Body of pancreas (tissue), 4 donors: ENCODE measurements around the gene PLEKHG5. TPM values are rescaled to one million over a fixed set of nuclear protein-coding genes. Genes with fewer than 3 reads are reported as not detected.

ENCODE experiments used
- ATAC-seq: fragments of 150-250 bp; one replicate; pipeline ENCODE4 v1.9.1; 2016
- DNase-seq, 4 donors: peaks; one replicate each; pipeline ENCODE4 v3.0.0-alpha.2; 2019
- H3K27ac ChIP-seq, 4 donors: fragments of 200-600 bp; sonication (generic); 1 replicate in 3 of 4; 2 replicates in 1 of 4; pipeline versions ENCODE4 v1.5.1 to v1.6.1; 2016 to 2019; ENCODE audit warnings: mild to moderate bottlenecking in 1 of 4, mixed read lengths in 1 of 4, moderate library complexity in 1 of 4
- H3K27me3 ChIP-seq, 2 donors: fragments of 200-600 bp; sonication (generic); one replicate each; pipeline ENCODE4 v1.6.0; 2016; ENCODE audit warnings: mild to moderate bottlenecking in 1 of 2
- H3K36me3 ChIP-seq, 2 donors: fragments of 200-600 bp; sonication (generic); replicated peaks in 1 of 2; 2 replicates each; pipeline ENCODE4 v1.5.1; 2016; ENCODE audit warnings: low read depth in 2 of 2; ENCODE audit not compliant: insufficient read depth in 1 of 2
- H3K4me1 ChIP-seq: fragments of 200-600 bp; sonication (generic); one replicate; pipeline ENCODE4 v1.6.0; 2016
- H3K4me3 ChIP-seq, 2 donors: fragments of 200-600 bp; sonication (generic); 1 replicate in 1 of 2; 2 replicates in 1 of 2; pipeline ENCODE4 v1.5.1; 2016 to 2019
- H3K9me3 ChIP-seq, 3 donors: fragments of 200-600 bp; sonication (generic); 1 replicate in 2 of 3; 2 replicates in 1 of 3; pipeline ENCODE4 v1.5.1; 2016
- POLR2A ChIP-seq, 3 donors: fragments of 450-650 bp; IDR thresholded peaks; one replicate each; pipeline ENCODE4 v1.6.1; 2016; ENCODE audit warnings: antibody characterized with exemption in 3 of 3, mild to moderate bottlenecking in 2 of 3
- WGBS, 2 donors: methylation state at CpG; one replicate each; pipeline ENCODE4 v1.1.5; 2017; 5-methylcytosine and 5-hydroxymethylcytosine counted together
- intact Hi-C: fragments of 100-400 bp; cut with DNase I; formaldehyde crosslinking; loops from one replicate; pipeline ENCODE4 v1.15.1; 2023
- total RNA-seq, 2 donors: library from RNA; depleted of rRNA; stranded (reverse); fragments of >200 nt; gene quantifications; one replicate each; pipeline ENCODE4 v1.1.0, GENCODE V29; 2016
- TF ChIP-seq, protein P1 (sequence below), 7 experiments: fragments of 450-650 bp in 4 of 7; fragments of 200-600 bp in 3 of 7; sonication (generic) in 3 of 7; IDR thresholded peaks; one replicate each; pipeline ENCODE4 v1.5.1; 2016 to 2019; ENCODE audit warnings: antibody characterized with exemption in 7 of 7

The PLEKHG5 gene, protein sequence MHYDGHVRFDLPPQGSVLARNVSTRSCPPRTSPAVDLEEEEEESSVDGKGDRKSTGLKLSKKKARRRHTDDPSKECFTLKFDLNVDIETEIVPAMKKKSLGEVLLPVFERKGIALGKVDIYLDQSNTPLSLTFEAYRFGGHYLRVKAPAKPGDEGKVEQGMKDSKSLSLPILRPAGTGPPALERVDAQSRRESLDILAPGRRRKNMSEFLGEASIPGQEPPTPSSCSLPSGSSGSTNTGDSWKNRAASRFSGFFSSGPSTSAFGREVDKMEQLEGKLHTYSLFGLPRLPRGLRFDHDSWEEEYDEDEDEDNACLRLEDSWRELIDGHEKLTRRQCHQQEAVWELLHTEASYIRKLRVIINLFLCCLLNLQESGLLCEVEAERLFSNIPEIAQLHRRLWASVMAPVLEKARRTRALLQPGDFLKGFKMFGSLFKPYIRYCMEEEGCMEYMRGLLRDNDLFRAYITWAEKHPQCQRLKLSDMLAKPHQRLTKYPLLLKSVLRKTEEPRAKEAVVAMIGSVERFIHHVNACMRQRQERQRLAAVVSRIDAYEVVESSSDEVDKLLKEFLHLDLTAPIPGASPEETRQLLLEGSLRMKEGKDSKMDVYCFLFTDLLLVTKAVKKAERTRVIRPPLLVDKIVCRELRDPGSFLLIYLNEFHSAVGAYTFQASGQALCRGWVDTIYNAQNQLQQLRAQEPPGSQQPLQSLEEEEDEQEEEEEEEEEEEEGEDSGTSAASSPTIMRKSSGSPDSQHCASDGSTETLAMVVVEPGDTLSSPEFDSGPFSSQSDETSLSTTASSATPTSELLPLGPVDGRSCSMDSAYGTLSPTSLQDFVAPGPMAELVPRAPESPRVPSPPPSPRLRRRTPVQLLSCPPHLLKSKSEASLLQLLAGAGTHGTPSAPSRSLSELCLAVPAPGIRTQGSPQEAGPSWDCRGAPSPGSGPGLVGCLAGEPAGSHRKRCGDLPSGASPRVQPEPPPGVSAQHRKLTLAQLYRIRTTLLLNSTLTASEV
- 1 to 10 TPM; 5.2 to 8.6 TPM for total RNA-seq

DNA sequence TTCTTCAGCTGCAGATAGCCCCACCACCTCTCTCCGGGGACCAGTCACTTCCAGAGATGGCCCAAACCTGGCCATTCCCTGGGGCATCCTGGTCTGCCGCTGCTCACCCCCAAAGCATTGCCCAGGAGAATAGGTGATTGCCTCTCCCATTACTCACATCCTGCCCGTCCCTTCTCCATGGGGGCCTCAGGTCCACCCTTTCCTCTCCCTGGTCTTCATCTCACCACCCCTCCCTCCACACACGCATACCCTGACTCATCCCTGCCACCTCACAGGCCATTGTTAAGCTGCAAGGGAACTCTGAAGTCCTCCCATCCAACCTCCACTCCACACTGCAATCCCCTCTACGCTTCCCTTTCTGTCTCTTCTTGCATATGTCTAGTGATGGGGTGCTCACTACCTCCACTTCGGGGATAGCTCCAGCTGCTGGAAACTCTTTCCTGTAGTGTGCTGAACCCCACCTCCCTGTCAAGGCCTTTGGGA, at the start of gene PLEKHG5:
Gene PLEKHG5, minus strand, starts transcription at position 188 of the 483 bp plus-strand sequence. CDS start 14,096 bp downstream, outside the sequence.
- intact Hi-C loops = no loop called here
- Histone ChIP-seq H3K27ac (peak within 1 kb of the TSS; percentile 37 to 85 (median 82)), H3K9me3 (no peaks in the 10 kb centered on the region), H3K27me3 (no peaks in the 10 kb centered on the region), H3K4me1 (peaks cover 31% of the 10 kb centered on the region), H3K4me3 (peak within 1 kb of the TSS; percentile 58 to 74), H3K36me3 (no peaks in the 10 kb centered on the region)
- DNase-seq (no peak), ATAC-seq (no peak)
- 68 to 70% methylated on average over 6 of the region's 6 CpGs for WGBS, 2 donors
- TF ChIP-seq, protein P1, sequence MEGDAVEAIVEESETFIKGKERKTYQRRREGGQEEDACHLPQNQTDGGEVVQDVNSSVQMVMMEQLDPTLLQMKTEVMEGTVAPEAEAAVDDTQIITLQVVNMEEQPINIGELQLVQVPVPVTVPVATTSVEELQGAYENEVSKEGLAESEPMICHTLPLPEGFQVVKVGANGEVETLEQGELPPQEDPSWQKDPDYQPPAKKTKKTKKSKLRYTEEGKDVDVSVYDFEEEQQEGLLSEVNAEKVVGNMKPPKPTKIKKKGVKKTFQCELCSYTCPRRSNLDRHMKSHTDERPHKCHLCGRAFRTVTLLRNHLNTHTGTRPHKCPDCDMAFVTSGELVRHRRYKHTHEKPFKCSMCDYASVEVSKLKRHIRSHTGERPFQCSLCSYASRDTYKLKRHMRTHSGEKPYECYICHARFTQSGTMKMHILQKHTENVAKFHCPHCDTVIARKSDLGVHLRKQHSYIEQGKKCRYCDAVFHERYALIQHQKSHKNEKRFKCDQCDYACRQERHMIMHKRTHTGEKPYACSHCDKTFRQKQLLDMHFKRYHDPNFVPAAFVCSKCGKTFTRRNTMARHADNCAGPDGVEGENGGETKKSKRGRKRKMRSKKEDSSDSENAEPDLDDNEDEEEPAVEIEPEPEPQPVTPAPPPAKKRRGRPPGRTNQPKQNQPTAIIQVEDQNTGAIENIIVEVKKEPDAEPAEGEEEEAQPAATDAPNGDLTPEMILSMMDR (IDR thresholded peaks at IDR 0.05) = no peak
- TF ChIP-seq POLR2A (IDR thresholded peaks at IDR 0.05) = no peak

DNA sequence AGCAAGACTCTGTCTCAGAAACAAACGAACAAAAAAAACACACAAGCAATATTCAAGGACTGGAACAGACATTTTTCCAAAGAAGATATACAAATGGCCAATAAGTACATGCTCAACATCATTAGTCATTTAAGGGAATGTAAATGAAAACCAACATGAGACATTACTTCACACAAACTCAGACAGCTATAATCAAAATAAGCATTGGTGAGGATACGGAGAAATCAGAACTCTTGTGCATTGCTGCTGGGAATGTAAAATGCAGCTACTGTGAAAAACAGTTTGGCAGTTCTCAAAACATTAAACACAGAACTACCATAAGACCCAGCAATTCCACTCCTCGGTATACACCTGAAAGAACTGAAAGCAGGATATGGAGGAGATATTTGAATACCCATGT, 47.5 kb upstream of the PLEKHG5 start:
- no peak for DNase-seq
- Histone ChIP-seq H3K4me3 (no peak overlapping the region), H3K4me1 (no peaks in the 10 kb centered on the region), H3K27ac (no peak overlapping the region), H3K36me3 (peaks cover 0 to 10% of the 10 kb centered on the region in 2 donors), H3K27me3 (no peaks in the 10 kb centered on the region), H3K9me3 (no peaks in the 10 kb centered on the region)
- ATAC-seq = no peak
- intact Hi-C loops = no loop called here
- TF ChIP-seq, protein P1 (IDR thresholded peaks at IDR 0.05) = no peak
- no peak for TF ChIP-seq POLR2A (IDR thresholded peaks at IDR 0.05)
- WGBS, 2 donors = 58 to 59% methylated on average over 3 of the region's 3 CpGs

DNA sequence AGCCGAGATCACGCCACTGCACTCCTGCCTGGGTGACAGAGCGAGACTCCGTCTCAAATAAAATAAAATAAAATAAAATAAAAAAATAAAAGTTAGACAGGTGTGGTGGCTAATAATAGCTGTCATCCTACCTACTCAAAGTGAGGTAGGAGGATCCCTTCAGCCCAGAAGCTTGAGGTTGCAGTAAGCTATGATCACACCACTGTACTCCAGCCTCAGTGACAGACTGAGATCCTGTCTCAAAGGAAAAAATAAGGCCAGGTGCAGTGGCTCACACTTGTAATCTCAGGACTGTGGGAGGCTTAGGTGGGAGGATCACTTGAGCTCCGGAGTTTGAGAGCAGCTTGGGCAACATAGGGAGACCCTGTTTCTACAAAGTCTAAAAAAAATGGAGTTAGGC, 44.8 kb upstream of the PLEKHG5 start:
- no peaks in the 10 kb centered on the region for H3K27me3 ChIP-seq
- WGBS, 2 donors = 67 to 91% methylated on average over 4 to 5 of the region's 5 CpGs
- DNase-seq = no peak
- peaks cover 15 to 21% of the 10 kb centered on the region in 2 donors for H3K36me3 ChIP-seq
- H3K27ac ChIP-seq = no peak overlapping the region
- intact Hi-C loops = no loop called here
- no peak for TF ChIP-seq POLR2A (IDR thresholded peaks at IDR 0.05)
- TF ChIP-seq, protein P1 (IDR thresholded peaks at IDR 0.05) = no peak
- no peak for ATAC-seq
- no peak overlapping the region for H3K4me3 ChIP-seq
- H3K4me1 ChIP-seq = no peaks in the 10 kb centered on the region
- no peaks in the 10 kb centered on the region for H3K9me3 ChIP-seq

DNA sequence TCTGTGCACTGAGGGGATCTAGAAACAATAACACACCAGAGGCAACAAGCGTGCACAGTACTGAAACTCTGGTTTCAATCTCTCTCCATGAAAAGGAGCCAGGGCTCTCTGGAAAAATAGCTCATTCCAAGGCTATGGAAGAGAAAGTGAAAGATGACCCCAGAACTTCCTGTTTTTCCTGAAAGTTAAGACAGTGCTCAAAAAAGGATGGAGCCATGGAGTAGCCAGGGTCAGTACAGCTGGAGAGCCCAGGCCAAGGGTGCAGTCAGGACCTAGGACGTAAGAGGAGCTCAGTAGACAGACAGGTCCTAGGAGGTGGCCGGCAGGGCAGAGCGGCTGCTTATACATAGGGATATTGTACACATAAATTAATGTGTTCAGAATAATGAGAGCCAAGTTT, 43.7 kb upstream of the PLEKHG5 start:
- intact Hi-C loops = no loop called here
- DNase-seq (no peak), ATAC-seq (no peak)
- H3K4me1 ChIP-seq = no peaks in the 10 kb centered on the region
- H3K27ac ChIP-seq = no peak overlapping the region
- no peaks in the 10 kb centered on the region for H3K9me3 ChIP-seq
- H3K27me3 ChIP-seq = no peaks in the 10 kb centered on the region
- no peak overlapping the region for H3K4me3 ChIP-seq
- peaks cover 15 to 22% of the 10 kb centered on the region in 2 donors for H3K36me3 ChIP-seq
- WGBS, 2 donors = 94 to 95% methylated on average over 4 of the region's 4 CpGs
- TF ChIP-seq, protein P1 (IDR thresholded peaks at IDR 0.05) = no peak
- no peak for TF ChIP-seq POLR2A (IDR thresholded peaks at IDR 0.05)
